HUES48 (cell line): ENCODE results near the gene GNPDA2.

ENCODE experiments used
- H3K27ac ChIP-seq: one replicate; pipeline ENCODE4 v1.7.0; 2013; ENCODE audit warnings: low read depth, low read length, inconsistent platforms
- H3K27me3 ChIP-seq: 2 replicates; pipeline ENCODE4 v1.6.1; 2013; ENCODE audit warnings: mild to moderate bottlenecking, low read length; ENCODE audit not compliant: control insufficient read depth, insufficient read depth
- H3K36me3 ChIP-seq: 2 replicates; pipeline ENCODE4 v1.6.1; 2013; ENCODE audit warnings: low read length; ENCODE audit not compliant: control insufficient read depth, insufficient read depth
- H3K4me1 ChIP-seq: 2 replicates; pipeline ENCODE4 v1.6.1; 2013; ENCODE audit warnings: mild to moderate bottlenecking, low read length; ENCODE audit not compliant: control insufficient read depth, insufficient read depth
- H3K4me3 ChIP-seq: 2 replicates; pipeline ENCODE4 v1.5.1; 2013; ENCODE audit warnings: mild to moderate bottlenecking, low read depth, low read length
- H3K9ac ChIP-seq: 2 replicates; pipeline ENCODE4 v1.6.1; 2013; ENCODE audit warnings: mild to moderate bottlenecking, low read depth, low read length, moderate library complexity
- H3K9me3 ChIP-seq: 2 replicates; pipeline ENCODE4 v1.6.1; 2013; ENCODE audit warnings: low read length; ENCODE audit not compliant: control insufficient read depth, insufficient read depth

GNPDA2 gene

DNA sequence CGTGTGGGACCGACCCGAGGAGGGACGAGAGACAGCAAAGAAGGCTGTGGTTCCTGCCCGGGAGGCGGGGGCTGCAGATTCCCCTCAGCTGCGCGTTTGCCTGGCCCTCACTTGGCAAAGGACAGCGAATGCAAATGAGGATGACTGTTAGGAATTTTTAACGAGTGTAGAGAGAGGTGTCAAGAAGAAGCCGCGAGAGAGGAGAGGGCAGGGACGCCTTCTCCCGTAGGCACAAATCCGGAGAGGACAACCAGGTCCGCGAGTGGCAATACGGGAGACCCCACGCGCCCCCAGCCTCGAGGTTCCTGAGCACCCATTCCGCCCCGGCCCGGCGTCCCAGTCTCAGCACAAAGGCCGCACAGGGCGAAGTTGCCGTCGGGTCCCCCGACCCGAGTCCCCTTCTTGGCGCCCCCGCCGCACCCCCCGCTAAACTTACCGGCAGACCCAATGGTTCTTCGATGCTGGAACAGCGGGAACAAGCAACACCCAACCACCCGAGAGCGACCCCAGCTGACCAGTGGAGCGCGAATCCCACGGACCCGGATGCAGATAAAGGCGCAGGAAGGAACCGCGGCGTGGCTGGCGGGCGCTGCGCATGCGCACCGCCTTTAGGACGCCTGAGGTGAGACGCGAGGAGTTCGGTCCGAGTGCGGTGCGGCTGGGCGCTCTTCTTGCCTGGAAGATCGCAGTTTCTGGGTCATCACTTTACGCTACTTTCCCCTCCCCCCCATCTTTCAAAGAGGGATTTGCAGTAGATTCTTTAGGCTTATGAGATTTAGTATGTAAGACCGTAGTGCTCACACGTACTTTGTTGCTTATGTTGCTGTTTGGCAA is at the start of gene GNPDA2:
Gene GNPDA2 (minus strand): TSS at position 519 of the 834 bp plus-strand sequence. CDS start 4,349 bp downstream, outside the sequence.
- no peaks in the 10 kb centered on the region for H3K9me3 ChIP-seq
- H3K9ac ChIP-seq = peak within 1 kb of the TSS; percentile 64
- peaks cover 22% of the 10 kb centered on the region for H3K27me3 ChIP-seq
- H3K36me3 ChIP-seq = no peaks in the 10 kb centered on the region
- 0 out of 2 replicates have a peak, but pooled peaks cover 5% of the 10 kb centered on the region for H3K4me1 ChIP-seq
- peak within 1 kb of the TSS; percentile 75 for H3K4me3 ChIP-seq
- peak within 1 kb of the TSS; percentile 7 for H3K27ac ChIP-seq

DNA sequence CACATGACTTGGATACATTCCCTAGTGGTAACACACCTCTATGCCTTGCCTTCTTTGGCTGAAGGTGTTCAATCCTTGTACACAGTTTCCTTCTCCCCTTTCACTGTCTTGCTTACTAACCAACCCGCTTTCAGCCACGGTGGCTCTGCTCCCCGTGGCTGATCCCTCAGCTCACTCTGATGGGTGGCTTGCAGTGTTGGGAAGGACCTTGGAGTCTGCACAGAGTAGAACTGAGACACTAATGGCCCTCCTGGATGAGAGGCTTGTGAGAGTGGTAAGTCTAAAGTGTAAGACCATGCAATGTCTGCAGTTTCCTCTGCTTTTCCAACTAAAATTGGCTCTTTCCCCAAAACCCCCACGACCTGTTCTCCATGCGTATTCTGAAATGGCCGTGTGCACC is 46.0 kb upstream of the GNPDA2 start:
- Histone ChIP-seq H3K27me3 (no peaks in the 10 kb centered on the region), H3K9ac (no peak overlapping the region), H3K9me3 (peaks cover 51% of the 10 kb centered on the region), H3K36me3 (no peaks in the 10 kb centered on the region), H3K27ac (no peak overlapping the region), H3K4me1 (no peaks in the 10 kb centered on the region), H3K4me3 (no peak overlapping the region)

DNA sequence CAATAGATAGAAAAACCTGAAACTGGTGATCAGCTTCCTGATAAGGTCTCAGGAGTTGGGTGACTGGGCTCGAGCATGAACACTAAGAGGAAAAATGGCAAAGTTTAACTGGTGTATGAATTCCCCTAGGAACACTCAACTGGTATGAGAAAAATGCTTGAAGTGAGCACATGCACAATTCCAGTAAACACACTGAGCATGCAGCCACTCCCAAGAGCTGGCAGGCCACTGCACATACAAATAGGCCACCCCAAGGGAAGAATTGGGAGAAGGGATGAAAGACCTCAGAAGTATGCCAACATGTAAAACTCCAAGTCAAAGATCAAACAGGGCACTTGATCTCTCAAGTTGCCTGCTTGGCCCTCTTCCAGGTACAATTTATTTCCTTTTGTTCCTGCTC is 45.4 kb upstream of the GNPDA2 start:
- H3K9me3 ChIP-seq = peaks cover 47% of the 10 kb centered on the region
- no peak overlapping the region for H3K4me3 ChIP-seq
- no peak overlapping the region for H3K27ac ChIP-seq
- no peaks in the 10 kb centered on the region for H3K27me3 ChIP-seq
- H3K4me1 ChIP-seq = no peaks in the 10 kb centered on the region
- no peaks in the 10 kb centered on the region for H3K36me3 ChIP-seq
- H3K9ac ChIP-seq = no peak overlapping the region

DNA sequence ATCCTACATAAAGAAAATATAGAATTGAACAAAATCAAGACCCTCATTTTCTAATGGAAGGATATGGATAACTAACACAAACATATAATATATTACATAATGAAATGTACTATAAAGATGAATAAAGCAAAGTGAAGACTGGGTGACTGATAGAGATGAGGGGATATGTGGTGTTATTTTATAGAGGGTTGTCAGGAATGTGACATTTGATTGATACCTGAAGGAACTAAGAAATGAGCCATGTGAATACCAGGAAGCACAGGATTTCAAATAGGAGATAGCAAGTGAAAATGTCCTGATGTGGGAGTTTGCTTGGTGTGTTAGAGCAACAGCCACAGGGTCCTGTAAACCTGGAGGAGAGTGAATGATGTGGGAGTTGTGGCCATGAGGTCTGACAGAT is 40.1 kb upstream of the GNPDA2 start:
- H3K9me3 ChIP-seq = 0 out of 2 replicates have a peak, but pooled peaks cover 8% of the 10 kb centered on the region
- H3K4me3 ChIP-seq = no peak overlapping the region
- H3K4me1 ChIP-seq = no peaks in the 10 kb centered on the region
- no peaks in the 10 kb centered on the region for H3K27me3 ChIP-seq
- no peak overlapping the region for H3K27ac ChIP-seq
- H3K36me3 ChIP-seq = no peaks in the 10 kb centered on the region
- H3K9ac ChIP-seq = no peak overlapping the region

DNA sequence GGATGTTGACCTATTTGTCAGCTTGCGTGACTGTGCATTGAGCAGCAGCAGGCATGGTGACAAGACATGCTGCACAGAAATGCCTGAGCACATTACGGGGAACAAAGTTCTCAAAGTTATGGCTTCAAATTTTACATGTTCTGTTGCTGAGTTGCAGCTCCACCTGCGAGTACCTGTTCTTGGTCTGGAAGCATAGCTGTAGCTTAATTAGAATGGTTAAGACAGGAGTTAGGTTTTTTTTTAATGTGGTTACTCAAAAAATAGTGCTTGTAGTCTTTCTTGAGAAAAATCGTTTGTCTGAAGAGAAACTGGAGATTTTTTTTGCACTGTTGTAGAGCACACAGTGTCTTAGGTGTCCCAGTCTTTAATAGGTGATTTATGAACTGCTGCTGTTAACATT is 38.8 kb upstream of the GNPDA2 start:
- Histone ChIP-seq H3K36me3 (no peaks in the 10 kb centered on the region), H3K9ac (no peak overlapping the region), H3K9me3 (0 out of 2 replicates have a peak, but pooled peaks cover 4% of the 10 kb centered on the region), H3K4me3 (no peak overlapping the region), H3K27me3 (no peaks in the 10 kb centered on the region), H3K27ac (no peak overlapping the region), H3K4me1 (no peaks in the 10 kb centered on the region)

DNA sequence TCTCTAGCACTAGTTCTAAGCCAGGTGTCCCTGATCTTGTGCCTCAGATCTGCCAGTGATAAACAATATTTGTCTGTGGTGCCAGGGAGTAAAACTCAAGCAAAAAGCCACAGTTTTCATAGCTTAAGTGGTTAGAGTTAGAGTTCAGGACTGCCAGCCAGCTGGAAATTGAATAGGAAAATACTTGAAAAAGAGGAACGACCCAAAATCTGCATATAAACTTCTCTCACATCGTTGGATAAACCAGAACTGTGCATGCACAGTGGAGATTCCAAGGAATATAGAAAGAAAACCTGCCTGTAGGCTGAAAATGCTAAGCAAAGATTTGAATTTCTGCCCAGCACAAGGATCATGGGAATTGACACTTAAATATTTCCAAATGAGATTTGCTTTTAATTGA is 35.0 kb upstream of the GNPDA2 start:
- no peak overlapping the region for H3K27ac ChIP-seq
- no peaks in the 10 kb centered on the region for H3K36me3 ChIP-seq
- no peaks in the 10 kb centered on the region for H3K4me1 ChIP-seq
- no peaks in the 10 kb centered on the region for H3K27me3 ChIP-seq
- H3K9ac ChIP-seq = no peak overlapping the region
- no peaks in the 10 kb centered on the region for H3K9me3 ChIP-seq
- H3K4me3 ChIP-seq = no peak overlapping the region

DNA sequence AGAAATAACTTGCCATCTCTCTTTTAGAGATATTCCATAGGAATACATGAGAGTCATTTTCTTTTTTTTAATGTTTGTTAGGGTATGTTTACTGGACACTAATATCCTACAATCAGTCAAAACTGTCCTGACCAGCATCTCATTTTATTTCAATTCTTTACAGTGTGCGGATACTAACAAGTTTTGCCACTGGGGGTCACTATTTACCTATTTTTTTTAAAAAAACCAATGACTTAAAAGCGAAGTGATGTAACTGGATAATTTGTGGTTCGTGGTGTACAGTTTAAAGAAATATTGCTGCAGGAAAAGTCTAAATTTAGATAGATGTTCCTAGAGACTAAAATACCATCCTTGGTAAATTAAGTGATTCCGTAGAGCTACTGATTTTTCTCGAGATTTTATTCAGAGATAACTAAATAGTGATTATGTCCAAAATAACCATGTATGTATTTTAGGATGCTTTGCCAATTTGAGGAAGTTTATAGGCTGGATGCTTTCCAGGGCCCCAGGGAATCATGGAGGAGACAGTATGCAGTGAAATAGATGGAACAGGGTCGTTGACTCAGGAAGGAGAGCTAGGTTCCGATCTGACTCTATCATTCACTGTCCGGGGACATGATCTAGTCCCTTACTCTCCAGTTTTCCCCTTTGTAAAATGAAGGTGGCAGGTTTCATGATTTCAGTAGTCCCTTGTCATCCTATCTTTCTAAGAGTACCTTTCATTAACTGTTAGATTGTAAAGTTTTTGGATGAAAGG is 34.0 kb upstream of the GNPDA2 start:
- Histone ChIP-seq H3K4me1 (no peaks in the 10 kb centered on the region), H3K36me3 (no peaks in the 10 kb centered on the region), H3K9ac (no peak overlapping the region), H3K27ac (no peak overlapping the region), H3K27me3 (no peaks in the 10 kb centered on the region), H3K9me3 (no peaks in the 10 kb centered on the region), H3K4me3 (no peak overlapping the region)

DNA sequence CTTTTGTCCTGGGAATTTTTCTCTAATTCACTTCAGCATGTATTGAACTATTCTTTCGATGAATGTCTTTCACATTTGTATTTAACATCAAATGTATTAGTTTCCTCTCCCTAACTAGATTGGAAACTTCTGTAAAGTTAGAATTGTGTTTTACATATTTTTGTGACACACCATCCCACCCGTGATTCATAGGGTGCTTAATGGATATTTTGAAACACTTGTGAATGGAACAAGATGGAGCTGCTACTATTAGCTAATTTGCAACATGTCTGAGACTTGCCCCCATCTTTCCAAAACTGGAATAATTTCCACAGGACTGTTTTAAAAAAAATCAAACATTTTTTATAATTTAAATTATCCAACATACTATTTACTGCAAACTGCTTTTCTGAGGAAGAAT is 30.2 kb upstream of the GNPDA2 start:
- H3K9me3 ChIP-seq = no peaks in the 10 kb centered on the region
- H3K4me1 ChIP-seq = no peaks in the 10 kb centered on the region
- H3K27ac ChIP-seq = no peak overlapping the region
- no peak overlapping the region for H3K4me3 ChIP-seq
- no peak overlapping the region for H3K9ac ChIP-seq
- H3K27me3 ChIP-seq = no peaks in the 10 kb centered on the region
- no peaks in the 10 kb centered on the region for H3K36me3 ChIP-seq

DNA sequence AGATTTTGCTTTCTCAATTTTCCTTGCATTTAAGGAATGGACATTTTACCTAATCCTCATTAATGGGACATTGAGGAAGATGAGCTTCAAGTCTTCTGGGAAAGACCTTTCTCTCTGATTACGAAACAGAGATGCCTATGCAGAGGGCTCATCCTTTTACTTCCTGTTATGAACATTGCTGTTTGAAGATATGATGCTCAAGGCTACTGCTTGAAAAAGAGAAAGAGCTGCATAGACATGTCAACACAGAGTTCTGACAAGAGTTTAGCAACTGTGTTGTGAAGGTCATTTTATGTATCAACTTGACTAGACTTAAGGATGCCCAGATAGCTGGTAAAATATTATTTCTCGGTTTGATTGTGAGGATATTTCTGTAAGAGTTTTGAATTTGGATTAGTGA is 13.8 kb upstream of the GNPDA2 start:
- Histone ChIP-seq H3K36me3 (no peaks in the 10 kb centered on the region), H3K27me3 (no peaks in the 10 kb centered on the region), H3K9ac (no peak overlapping the region), H3K4me3 (no peak overlapping the region), H3K4me1 (no peaks in the 10 kb centered on the region), H3K27ac (no peak overlapping the region), H3K9me3 (no peaks in the 10 kb centered on the region)

DNA sequence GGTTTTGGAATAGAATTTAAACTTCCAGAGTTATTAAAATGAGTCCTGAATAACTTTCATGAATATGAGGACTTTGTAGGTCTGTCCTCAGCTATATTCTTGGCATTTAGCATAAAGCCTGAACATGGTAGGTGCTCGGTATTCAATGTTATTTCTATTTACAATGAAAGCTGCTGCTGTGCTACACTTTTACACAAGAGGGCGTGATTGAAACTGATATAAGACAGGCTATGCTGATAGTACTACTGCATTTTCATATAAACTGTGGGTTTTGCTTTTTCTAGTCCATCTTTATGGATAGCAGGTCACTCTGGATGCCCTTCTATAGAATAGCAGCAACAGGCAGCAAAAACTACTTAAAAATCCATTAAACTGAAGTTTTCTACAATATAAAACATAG is 12.3 kb upstream of the GNPDA2 start:
- no peaks in the 10 kb centered on the region for H3K27me3 ChIP-seq
- H3K9me3 ChIP-seq = no peaks in the 10 kb centered on the region
- H3K4me1 ChIP-seq = no peaks in the 10 kb centered on the region
- no peak overlapping the region for H3K9ac ChIP-seq
- H3K36me3 ChIP-seq = no peaks in the 10 kb centered on the region
- H3K4me3 ChIP-seq = no peak overlapping the region
- H3K27ac ChIP-seq = no peak overlapping the region

DNA sequence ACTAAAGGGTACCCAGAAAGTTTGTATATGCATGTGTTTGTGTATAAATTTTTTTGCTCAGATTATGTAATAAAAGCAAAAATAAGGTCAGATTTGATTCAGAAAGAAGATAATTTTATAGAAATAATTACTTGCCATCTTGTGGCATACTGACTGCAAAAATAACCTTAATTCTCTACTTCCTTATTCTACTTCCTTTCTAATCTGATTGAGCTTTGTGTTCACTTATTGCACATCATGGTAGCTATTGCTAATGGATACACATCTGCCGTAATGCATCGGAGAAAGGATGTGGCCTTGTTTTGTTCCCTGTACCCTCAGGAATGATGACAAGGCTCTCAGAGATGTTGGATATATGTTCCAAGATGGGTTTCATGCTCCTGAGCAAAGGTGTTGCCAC is 10.5 kb upstream of the GNPDA2 start:
- Histone ChIP-seq H3K9ac (no peak overlapping the region), H3K27ac (no peak overlapping the region), H3K27me3 (no peaks in the 10 kb centered on the region), H3K4me3 (no peak overlapping the region), H3K9me3 (no peaks in the 10 kb centered on the region), H3K4me1 (no peaks in the 10 kb centered on the region), H3K36me3 (no peaks in the 10 kb centered on the region)
